Transverse colon (tissue), 4 donors: ENCODE data around the gene AMFR. TPM values are rescaled to one million over a fixed set of nuclear protein-coding genes. Genes with fewer than 3 reads are reported as not detected.

Experiments used
- DNase-seq: peaks from one replicate; pipeline ENCODE4 v3.0.0-alpha.2; 2019
- H3K27ac ChIP-seq, 4 donors: fragments of 200-600 bp; sonication (generic); 2 replicates each; pipeline ENCODE4 v1.5.1; 2016 to 2018; ENCODE audit warnings: inconsistent platforms in 4 of 4
- H3K27me3 ChIP-seq: fragments of 200-600 bp; sonication (generic); 2 replicates; pipeline ENCODE4 v1.5.1; 2017; ENCODE audit warnings: inconsistent platforms
- H3K36me3 ChIP-seq, 4 donors: fragments of 200-600 bp; sonication (generic); 2 replicates each; pipeline ENCODE4 v1.5.1; 2017 to 2019; ENCODE audit warnings: inconsistent platforms in 4 of 4
- H3K4me1 ChIP-seq, 4 donors: fragments of 200-600 bp; sonication (generic); 2 replicates each; pipeline ENCODE4 v1.5.1; 2017 to 2020; ENCODE audit warnings: inconsistent platforms in 4 of 4
- H3K4me3 ChIP-seq, 4 donors: fragments of 200-600 bp; sonication (generic); 1 replicate in 1 of 4; 2 replicates in 3 of 4; pipeline versions ENCODE4 v1.5.1 to v1.6.1; 2017 to 2019; ENCODE audit warnings: inconsistent platforms in 4 of 4
- H3K9me3 ChIP-seq, 2 donors: fragments of 200-600 bp; sonication (generic); 2 replicates each; pipeline ENCODE4 v1.5.1; 2017 to 2019; ENCODE audit warnings: inconsistent platforms in 2 of 2
- EP300 ChIP-seq: sonication (generic); formaldehyde crosslinking; IDR thresholded peaks from one replicate; pipeline ENCODE4 v1.6.1; 2017; ENCODE audit warnings: antibody characterized with exemption, low read depth
- POLR2A ChIP-seq: fragments of 450-650 bp; IDR thresholded peaks from one replicate; pipeline ENCODE4 v1.6.1; 2016; ENCODE audit warnings: antibody characterized with exemption, mild to moderate bottlenecking, moderate library complexity
- POLR2AphosphoS5 ChIP-seq, 3 donors: sonication (generic); formaldehyde crosslinking; IDR thresholded peaks; one replicate each; pipeline ENCODE4 v1.6.1; 2016; ENCODE audit warnings: antibody characterized with exemption in 3 of 3
- WGBS, 2 donors: methylation state at CpG; one replicate each; pipeline ENCODE4 v1.1.5; 2018; ENCODE audit warnings: low coverage in 1 of 2; 5-methylcytosine and 5-hydroxymethylcytosine counted together
- in situ Hi-C, 4 donors: fragments of 200-750 bp; cut with MboI; loops; one replicate each; pipeline versions ENCODE4 v1.15.0 to v1.15.1; 2017; ENCODE audit warnings: low sequenced_read_pairs in 3 of 4, low pct_ligation_motif_present in 1 of 4, low pct_unique_long_range_greater_than_20kb in 1 of 4
- intact Hi-C: fragments of 100-400 bp; cut with DNase I; formaldehyde crosslinking; loops from one replicate; pipeline ENCODE4 v1.15.1; 2023; ENCODE audit warnings: low total_unique reads
- total RNA-seq, 4 donors: library from RNA; depleted of rRNA; stranded (reverse); fragments of >200 nt; gene quantifications; one replicate each; pipeline ENCODE4 v1.1.0, GENCODE V29; 2016
- TF ChIP-seq, protein P1 (sequence below), 5 experiments: fragments of 200-600 bp in 3 of 5; fragments of 450-650 bp in 2 of 5; sonication (generic) in 3 of 5; IDR thresholded peaks; 1 replicate in 2 of 5; 2 replicates in 3 of 5; pipeline ENCODE4 v1.5.1; 2016 to 2017; ENCODE audit warnings: antibody characterized with exemption in 5 of 5, inconsistent platforms in 3 of 5, mild to moderate bottlenecking in 2 of 5, moderate library complexity in 1 of 5

The AMFR gene
- total RNA-seq, 4 donors from 2014 or later: 60.7 to 156 (median 114) TPM

DNA sequence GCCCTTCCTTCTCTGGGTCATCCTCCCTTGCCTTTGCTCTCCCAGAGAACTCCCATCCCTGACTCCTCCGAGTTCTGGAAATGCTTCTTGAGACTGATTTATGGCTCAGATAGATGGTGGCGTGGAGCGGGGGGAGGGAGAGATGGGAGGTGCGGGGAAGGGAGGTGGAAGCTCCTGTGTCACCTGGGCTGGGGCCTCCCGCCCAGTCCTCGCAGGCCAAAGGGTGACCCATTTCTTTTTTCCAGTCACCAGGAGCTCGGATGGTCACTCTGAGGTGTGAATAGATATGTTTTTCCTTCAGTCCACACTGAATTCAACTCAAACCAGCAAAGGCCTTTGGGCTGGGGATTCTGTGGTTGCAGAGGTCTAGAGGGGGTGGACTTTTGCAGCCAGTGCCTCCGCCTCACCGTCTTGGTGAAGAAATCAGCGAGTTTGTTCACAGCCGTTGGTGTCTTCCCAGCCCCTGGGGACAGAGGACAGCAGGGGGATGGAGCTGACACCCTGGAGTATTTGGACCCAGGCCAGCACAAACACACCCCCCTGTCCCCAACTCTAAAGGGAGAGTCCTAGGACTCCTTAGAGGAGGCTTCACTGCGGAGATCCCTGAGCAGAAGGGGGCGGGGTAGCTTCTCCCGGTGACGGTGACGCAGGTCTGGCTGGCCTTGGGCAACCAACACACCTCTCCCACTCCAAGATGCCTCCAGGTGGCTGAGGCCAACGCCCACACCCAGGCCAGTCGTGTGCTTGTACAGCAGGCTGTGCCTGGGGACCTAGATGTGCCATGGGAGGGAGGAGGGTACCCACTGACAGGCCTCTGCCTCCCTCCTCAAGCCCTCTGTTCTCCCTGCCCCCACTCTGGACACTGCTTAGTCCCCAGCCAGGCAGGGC, 80.6 kb downstream of the AMFR start:
- H3K4me3 ChIP-seq: no peak overlapping the region
- in situ Hi-C loops (no loop called here), intact Hi-C loops (no loop called here)
- TF ChIP-seq, protein P1, sequence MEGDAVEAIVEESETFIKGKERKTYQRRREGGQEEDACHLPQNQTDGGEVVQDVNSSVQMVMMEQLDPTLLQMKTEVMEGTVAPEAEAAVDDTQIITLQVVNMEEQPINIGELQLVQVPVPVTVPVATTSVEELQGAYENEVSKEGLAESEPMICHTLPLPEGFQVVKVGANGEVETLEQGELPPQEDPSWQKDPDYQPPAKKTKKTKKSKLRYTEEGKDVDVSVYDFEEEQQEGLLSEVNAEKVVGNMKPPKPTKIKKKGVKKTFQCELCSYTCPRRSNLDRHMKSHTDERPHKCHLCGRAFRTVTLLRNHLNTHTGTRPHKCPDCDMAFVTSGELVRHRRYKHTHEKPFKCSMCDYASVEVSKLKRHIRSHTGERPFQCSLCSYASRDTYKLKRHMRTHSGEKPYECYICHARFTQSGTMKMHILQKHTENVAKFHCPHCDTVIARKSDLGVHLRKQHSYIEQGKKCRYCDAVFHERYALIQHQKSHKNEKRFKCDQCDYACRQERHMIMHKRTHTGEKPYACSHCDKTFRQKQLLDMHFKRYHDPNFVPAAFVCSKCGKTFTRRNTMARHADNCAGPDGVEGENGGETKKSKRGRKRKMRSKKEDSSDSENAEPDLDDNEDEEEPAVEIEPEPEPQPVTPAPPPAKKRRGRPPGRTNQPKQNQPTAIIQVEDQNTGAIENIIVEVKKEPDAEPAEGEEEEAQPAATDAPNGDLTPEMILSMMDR (IDR thresholded peaks at IDR 0.05): no peak
- TF ChIP-seq POLR2AphosphoS5 (IDR thresholded peaks at IDR 0.05) (no peak), POLR2A (no peak), EP300 (no peak)
- no peaks in the 10 kb centered on the region for H3K9me3 ChIP-seq
- DNase-seq: no peak
- no peaks in the 10 kb centered on the region for H3K27me3 ChIP-seq
- H3K36me3 ChIP-seq: no peaks in the 10 kb centered on the region
- no peak overlapping the region for H3K27ac ChIP-seq
- 66 to 100% methylated on average over 1 to 18 of the region's 18 CpGs for WGBS, 2 donors
- no peaks in the 10 kb centered on the region for H3K4me1 ChIP-seq

DNA sequence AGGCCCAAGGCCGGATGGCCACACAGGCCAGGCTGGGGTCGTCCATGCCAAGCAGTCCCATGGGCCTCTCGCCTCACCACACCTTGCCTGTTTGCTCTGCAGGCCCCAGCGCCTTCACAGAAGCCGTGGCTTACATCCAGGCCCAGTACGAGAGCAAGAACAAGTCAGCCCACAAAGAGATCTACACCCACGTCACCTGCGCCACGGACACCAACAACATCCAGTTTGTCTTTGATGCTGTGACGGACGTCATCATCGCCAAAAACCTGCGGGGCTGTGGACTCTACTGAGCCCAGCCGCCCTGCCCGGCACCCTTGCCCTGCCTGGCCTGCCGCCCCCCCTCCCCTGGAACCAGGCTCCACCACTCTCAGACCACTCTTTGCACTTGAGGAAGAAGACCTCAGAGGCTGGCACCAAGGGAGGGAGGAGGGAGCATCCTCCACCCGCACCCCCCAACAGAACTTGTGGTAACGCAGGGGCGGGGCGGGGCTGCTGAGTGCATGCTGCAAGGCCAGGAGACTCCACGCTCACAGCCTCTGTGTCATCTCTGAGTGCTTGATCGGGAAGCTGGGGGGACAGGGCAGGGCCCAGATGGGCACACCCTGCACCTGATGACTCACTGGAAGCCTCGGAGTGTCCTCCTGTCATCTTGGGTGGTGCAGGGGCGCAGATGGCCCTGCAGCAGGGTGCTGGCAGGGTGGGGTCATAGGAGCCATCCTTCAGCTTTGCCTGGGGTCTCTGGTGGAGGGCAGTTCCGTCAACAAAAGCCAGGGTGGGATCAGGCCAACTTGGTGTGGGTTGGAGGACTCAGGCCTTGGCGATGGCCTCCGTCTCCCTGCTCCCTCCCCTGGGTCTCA, 81.5 kb downstream of the AMFR start:
- no peak for TF ChIP-seq EP300
- H3K36me3 ChIP-seq: no peaks in the 10 kb centered on the region
- WGBS, 2 donors: 79 to 83% methylated on average over 2 to 26 of the region's 27 CpGs
- no peak for DNase-seq
- no peak overlapping the region for H3K27ac ChIP-seq
- H3K9me3 ChIP-seq: no peaks in the 10 kb centered on the region
- H3K4me3 ChIP-seq: no peak overlapping the region
- in situ Hi-C loops (no loop called here), intact Hi-C loops (no loop called here)
- H3K27me3 ChIP-seq: no peaks in the 10 kb centered on the region
- no peaks in the 10 kb centered on the region for H3K4me1 ChIP-seq

DNA sequence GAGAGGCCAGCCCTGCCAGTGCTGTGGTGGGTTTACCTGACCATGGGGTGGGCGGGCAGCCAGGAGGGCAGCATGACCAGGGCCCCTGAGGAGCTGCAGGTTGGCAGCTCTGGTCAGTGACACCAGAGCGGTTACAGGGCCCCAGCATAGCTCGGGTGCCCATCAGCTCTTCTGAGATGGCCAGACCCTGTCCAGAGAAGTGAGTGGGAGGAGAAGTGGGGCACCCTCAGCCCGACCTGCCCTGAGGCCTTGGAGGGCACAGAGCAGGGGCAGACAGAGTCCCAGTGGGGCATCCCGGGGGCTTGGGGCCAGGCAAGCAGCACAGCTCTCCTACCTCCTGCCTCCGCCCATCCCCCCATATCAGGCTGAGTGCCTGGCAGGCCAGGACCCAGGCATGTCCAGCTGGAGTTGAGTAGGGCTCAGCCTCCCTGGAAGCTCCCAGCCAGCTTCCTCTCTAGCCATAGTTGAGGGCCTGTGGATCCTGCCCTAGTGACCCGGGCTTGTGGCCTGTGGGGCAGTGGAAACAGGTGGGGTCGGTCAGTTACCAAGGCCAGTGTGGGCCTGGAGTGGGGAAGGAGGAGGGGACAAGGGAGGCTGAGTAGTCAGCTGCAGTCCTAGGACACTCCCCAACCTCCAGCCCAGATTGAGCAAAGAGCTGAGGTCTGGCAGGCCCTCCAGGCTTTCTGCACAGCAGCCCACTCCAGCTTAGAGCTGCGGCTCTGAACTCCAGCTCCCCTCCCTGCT, 83.5 kb downstream of the AMFR start:
- WGBS, 2 donors: 67% methylated on average over 5 of the region's 9 CpGs; no CpG with 5 or more reads in 1 of the 2 donors
- Histone ChIP-seq H3K4me1 (no peaks in the 10 kb centered on the region), H3K4me3 (no peak overlapping the region), H3K9me3 (no peaks in the 10 kb centered on the region), H3K27me3 (no peaks in the 10 kb centered on the region), H3K36me3 (no peaks in the 10 kb centered on the region), H3K27ac (no peak overlapping the region)
- intact Hi-C loops: no loop called here
- DNase-seq: no peak
- TF ChIP-seq, protein P1 (IDR thresholded peaks at IDR 0.05): no peak
- in situ Hi-C loops: no loop called here

DNA sequence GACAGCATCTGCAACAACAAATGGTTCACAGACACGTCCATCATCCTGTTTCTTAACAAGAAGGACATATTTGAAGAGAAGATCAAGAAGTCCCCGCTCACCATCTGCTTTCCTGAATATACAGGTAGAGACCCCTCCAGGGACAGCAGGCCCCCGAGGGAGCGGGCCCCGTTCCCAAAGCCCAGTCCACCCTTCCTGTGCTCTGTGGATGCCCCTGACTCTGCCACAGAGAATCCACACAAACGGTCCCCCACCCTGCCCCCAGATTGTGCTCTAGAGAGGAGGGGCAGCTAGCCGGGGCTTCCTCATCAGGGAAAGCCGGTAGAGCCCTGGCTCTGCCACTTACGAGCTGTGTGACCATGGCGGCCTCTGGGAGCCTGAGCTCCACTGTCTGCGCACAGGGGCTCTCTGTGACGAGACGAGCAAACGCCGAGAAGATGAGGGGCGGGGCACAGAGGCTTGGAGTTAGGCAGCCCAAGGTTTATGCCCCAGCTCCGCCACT, 84.4 kb downstream of the AMFR start:
- no peaks in the 10 kb centered on the region for H3K27me3 ChIP-seq
- TF ChIP-seq POLR2AphosphoS5 (IDR thresholded peaks at IDR 0.05) (no peak), POLR2A (no peak), EP300 (no peak)
- TF ChIP-seq, protein P1 (IDR thresholded peaks at IDR 0.05): no peak
- no peaks in the 10 kb centered on the region for H3K9me3 ChIP-seq
- intact Hi-C loops (no loop called here), in situ Hi-C loops (no loop called here)
- H3K36me3 ChIP-seq: no peaks in the 10 kb centered on the region
- WGBS, 2 donors: 82 to 92% methylated on average over 2 to 17 of the region's 17 CpGs
- DNase-seq: no peak
- no peak overlapping the region for H3K27ac ChIP-seq
- H3K4me1 ChIP-seq: no peaks in the 10 kb centered on the region
- H3K4me3 ChIP-seq: no peak overlapping the region
